Measurements from ENCODE around the gene ATP11A.

Gene ATP11A

GRCh38 chr13:112687836-112688559 lies 1.8 kb upstream of the ATP11A start:
- no peak for DNase-seq
- in situ Hi-C loops (cut with MboI; ENCODE audit: low pct_unique_long_range_greater_than_20kb, low sequenced_read_pairs) = no loop called here

DNA sequence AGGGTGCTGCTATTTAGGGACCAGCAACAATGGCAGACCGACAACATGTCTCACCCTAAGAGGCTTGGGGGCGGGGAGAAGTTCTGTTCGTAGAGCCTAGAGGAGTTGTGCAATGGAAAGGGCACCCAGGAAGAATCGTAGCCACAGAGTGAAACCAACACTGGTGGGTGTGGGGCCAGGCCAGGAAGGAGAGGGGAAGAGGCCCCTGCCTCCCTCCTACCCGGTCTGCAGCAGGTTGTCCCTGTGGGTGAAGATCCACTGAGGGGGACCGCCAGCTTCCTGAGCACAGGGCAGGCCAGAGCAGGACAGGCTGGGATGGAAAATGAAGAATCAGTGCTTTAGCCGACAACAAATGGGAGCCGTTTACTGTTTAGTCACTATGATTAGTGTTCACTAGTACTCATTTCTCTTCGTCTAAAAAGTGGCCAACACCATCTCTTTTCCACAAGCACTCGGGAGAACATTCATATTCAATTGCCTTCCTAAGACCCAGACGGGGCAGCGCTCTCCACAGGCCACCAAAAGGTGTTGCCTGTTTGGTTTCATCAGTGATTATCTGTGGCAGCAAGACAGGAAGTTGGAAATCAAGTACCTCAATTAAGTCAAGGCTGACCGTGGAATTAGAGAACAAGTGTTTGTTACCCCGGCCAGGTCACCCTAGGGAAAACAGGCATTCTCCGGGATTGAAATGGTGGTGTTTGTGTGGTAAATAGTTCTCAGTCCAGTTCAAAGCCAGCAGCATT lies 1.1 kb upstream of the ATP11A start:
- in situ Hi-C loops (cut with MboI; ENCODE audit: low pct_unique_long_range_greater_than_20kb, low sequenced_read_pairs) = no loop called here
- DNase-seq = no peak

DNA sequence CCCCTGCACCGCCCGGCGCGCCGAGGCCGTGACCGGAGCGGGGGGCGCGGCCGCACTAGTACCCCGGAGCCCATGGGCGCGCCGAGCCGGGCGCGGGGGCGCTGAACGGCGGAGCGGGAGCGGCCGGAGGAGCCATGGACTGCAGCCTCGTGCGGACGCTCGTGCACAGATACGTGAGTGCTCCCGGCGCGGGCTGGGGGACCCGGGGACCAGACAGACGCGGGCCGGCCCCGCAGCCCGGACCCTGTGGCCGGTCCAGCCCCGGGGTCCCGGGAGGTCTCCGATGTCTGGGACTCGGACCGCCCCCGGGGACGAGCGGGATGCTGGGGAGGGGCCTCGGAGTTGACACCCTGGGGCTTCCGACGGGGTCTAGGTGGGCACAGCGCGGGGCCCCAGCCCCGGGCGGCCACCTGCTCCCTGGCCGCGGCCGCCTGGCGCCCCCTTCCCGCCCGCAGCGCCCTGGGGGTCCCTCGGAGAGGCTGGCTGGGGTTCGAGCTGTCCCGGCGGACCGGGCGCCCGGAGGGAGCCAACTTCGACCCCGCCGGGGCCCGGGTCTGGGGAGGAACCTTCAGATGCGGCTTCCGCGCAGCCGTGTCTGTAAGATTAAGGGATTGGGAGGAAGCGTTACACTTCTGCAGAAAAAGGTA lies 568 bp downstream of the ATP11A start:
- DNase-seq = peak; percentile 34

GRCh38 chr13:112692104-112692503 lies 2.3 kb downstream of the ATP11A start:
- in situ Hi-C loops (cut with MboI; ENCODE audit: low pct_unique_long_range_greater_than_20kb, low sequenced_read_pairs) = no loop called here
- DNase-seq = no peak

More for the DNA sequence above, 568 bp downstream of the ATP11A start:
- in situ Hi-C loops (cut with MboI; ENCODE audit: low pct_unique_long_range_greater_than_20kb, low sequenced_read_pairs) = no loop called here

DNA sequence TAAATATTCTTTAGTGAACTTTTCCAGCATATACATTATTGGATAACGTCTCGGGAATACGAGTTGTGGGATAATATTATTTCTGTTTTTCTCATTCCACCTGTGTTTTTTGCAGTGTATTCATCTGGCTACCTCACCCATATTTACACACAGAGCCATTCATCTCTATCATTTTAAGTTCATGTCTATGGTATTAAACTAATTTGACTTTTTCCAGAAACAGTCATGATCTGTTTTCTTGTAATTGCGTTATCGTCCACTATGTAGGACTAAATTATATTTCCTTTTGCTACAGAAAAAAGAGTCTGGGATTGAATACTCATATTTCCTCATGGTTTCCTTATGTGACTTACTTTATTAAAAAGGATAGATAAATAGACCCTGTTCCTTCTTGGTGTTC lies 2.7 kb downstream of the ATP11A start:
- DNase-seq = no peak
- in situ Hi-C loops (cut with MboI; ENCODE audit: low pct_unique_long_range_greater_than_20kb, low sequenced_read_pairs) = no loop called here

DNA sequence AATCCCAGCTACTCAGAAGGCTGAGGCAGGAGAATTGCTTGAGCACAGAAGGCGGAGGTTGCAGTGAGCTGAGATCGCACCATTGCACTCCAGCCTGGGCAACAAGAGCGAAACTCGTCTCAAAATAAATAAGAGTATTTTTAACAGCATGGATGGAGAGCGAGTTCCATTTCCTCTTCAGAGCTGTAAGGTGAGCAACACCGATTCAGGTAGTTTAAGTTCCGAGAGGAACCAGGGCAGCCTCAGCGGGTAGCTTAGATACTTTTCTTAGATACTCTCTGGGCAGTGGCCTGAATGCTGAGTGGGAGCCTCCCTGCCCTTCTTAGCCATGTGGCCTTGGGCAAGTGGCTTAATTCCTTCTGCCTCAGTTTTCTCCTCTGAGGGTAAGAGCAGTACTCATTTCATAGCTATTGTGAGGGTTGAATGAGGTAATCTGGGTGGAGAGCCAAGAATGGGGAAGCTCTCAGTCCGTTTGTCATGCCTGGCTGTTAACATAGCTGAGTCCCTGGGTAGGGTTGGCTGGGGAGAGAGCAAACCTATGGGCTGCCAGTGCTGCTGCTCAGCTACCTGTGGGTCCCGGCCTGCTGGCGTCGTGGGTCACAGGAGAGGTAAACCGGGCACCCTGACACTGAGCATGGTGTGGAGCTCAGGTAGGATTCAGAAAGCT lies 4.1 kb downstream of the ATP11A start:
- in situ Hi-C loops (cut with MboI; ENCODE audit: low pct_unique_long_range_greater_than_20kb, low sequenced_read_pairs) = no loop called here
- DNase-seq = peak; percentile 64

DNA sequence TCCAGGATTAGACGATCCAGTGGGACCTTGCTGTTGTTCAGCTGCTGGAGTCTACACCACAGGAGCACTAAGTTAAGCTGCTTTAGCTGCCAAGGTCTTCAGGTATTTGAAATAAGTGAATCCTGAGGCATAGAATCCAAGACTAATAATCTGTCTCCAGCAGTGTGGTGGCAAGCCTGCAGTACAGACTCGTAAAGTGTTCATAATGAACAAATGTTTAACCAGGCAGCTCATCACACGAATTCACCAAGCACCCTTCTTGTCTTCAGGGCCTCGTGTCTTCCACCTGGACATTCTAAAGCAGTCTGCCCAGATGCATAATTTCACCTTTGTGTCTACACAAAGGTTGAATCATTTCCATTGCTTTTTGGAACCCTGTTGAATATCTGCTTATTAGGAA lies 5.3 kb downstream of the ATP11A start:
- DNase-seq = no peak
- in situ Hi-C loops (cut with MboI; ENCODE audit: low pct_unique_long_range_greater_than_20kb, low sequenced_read_pairs) = no loop called here

DNA sequence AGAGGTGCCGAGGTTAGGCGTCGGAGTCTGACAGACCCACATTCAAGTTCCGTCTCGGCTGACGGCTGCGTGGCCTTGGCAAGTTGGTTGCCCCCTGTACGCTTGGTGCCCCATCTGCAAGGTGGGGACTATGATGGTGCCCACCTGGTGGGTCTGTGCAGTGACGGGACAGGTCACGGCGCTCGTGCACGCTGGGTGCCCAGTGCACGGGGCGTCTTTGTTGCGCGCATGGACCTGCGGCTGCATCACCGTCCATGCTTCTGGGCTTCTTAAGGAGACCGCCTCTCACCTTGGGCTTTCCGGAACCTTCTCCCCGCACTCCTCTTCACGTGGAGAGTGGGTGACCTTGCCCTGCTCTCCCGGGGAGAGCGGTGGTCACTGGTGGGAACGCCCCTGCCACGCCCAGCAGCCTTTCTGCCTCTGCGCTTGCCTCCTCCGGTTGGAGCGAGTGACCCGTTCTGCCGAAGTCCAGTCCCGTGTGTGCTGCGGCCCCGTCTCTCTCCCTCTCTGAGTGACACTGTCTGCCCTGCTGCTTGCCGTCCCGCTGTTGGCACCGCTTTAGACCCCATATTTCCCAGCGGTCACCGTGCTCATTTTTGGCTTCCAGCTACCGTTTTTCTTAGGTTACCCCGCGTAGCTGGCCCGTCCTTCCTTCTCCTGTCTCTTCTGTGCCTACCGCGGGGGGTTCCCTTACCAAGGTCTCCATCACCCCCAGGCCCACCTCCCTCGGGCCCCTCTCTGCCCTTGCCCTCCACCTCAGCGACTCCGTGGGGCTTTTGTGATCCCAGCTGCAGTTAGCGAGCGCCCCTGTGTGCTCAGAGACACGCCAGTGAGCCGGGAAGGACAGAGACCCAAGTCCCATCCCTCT lies 6.4 kb downstream of the ATP11A start:
- no peak for DNase-seq
- in situ Hi-C loops (cut with MboI; ENCODE audit: low pct_unique_long_range_greater_than_20kb, low sequenced_read_pairs) = no loop called here

DNA sequence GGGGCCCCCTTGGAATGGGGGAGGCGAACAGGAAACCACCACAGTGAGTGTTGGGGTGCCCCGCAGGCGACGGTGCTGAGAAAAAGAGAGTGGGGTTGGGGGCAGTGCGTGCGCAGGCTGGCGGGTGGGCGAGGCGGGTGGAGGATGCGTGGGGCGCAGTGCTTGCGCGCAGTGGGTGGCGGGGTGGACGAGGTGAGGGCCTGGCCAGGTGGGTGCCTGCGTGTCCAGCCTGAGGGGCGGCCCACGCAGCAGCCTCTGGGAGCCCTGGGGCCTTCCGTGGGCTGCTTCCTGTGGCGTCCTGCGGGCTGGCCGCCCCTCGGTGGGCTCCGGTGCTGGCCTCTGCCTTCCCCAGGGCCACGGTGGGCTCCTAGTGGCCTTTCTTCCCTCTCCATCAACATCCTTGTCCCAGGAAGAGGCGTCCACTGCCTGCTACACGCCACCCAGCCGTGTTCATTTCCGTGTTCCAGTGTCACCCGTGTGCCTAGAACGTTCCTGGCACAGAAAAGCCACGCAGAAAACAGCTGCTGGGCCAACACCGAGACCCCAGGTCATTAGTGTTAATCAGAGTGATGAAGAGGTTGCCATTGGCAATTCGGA lies 7.1 kb downstream of the ATP11A start:
- in situ Hi-C loops (cut with MboI; ENCODE audit: low pct_unique_long_range_greater_than_20kb, low sequenced_read_pairs) = no loop called here
- DNase-seq = no peak

GRCh38 chr13:112697756-112698655 lies 8.2 kb downstream of the ATP11A start:
- in situ Hi-C loops (cut with MboI; ENCODE audit: low pct_unique_long_range_greater_than_20kb, low sequenced_read_pairs) = no loop called here
- no peak for DNase-seq

DNA sequence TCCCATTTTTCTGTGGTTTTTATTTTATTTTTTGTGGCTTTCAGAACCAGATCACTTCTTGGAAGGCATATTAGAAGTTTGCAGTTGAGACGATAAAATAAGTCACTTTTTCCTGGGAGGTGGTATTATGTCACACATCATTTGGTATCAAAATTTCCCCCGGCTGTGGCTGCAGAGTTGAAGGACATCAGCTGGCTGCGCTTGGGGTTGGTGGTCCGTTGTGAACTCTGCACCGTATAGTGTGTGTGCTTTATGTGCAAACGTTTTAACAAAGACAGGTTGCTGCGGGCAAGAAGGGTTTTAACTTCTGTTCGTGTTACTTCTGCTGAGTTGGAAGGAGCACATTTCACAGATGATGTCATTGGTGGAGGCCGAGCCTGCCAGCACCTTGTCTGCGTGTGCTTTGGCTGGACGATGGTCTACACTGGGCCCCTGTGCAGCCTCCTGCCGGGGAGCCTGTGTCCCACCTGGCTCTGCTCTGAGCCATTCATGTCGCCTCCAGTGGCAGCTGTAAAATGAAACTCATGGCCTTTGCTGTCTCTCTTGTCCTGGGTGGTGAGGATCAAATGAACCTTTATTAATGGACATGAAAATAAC lies 9.6 kb downstream of the ATP11A start:
- in situ Hi-C loops (cut with MboI; ENCODE audit: low pct_unique_long_range_greater_than_20kb, low sequenced_read_pairs) = no loop called here
- DNase-seq = no peak

DNA sequence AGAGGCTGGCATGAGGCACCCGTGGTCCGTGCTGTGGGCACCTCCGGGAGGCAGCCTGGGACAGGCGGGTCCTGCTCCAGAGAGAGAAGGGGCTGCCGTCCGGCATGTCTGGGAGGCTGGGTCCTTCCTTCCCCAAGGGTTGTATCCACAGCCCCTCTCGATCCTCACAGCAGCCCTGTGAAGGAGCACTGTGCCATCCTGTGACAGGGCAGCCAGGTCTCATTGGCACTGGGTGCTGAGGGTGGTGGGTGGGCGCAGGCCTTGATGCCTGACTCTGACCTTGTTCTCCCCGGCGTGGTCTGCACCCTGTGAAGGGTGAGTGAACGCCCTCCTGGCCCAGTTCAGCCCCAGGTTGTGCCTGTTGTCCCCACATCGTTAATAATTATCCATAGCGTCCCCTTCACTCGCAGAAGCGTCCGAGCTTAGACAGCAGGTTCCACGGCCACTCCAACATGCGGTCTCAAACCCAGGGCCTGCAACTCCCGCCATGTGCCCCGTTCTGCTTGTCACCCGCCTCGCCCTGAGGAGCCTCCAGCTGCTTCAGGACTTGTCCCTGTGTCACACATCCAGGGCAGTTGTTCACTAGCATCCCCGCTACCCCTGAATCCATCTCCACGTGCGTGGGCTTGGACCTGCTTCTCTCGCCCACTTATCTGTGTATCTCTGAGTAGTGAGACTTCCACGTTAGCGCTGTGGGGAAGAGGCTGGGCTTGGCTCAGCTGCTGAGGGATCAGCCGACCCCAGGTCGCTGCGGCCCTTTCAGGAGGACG lies 10.6 kb downstream of the ATP11A start:
- DNase-seq = no peak
- in situ Hi-C loops (cut with MboI; ENCODE audit: low pct_unique_long_range_greater_than_20kb, low sequenced_read_pairs) = no loop called here

DNA sequence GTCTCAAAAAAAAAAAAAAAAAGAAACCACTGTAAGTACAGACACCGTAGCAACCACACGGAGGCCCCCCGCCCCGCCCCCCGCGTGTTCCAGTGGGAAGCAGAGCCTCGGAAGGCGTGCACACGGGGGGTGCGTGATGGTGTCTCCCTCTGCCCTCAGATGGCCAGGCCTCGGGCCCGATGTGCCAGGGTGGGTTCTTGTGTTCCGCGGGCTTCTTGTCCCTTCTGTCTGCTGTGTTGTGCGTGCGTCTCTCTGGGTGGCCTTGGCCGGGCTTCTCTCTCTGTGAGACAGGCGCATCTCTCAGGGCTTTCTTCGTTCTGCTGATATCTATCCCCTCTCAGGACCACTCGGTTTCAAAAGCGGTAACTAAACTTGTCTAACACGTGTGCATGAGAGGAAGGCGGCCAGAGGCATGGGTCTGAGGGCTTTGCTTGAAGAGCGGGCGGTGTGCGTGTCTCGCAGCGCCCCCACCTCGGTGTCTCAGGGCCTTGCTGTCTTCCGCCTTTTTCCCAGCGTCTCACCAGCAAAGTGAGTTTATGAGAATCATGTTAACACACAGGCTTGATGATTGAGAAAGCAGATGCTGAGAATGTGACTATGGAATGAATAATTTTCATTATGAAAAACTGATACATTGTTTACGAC lies 12.6 kb downstream of the ATP11A start:
- in situ Hi-C loops (cut with MboI; ENCODE audit: low pct_unique_long_range_greater_than_20kb, low sequenced_read_pairs) = no loop called here
- DNase-seq = no peak

GRCh38 chr13:112702986-112703379 lies 13.1 kb downstream of the ATP11A start:
- DNase-seq = peak; percentile 77
- in situ Hi-C loops (cut with MboI; ENCODE audit: low pct_unique_long_range_greater_than_20kb, low sequenced_read_pairs) = no loop called here

- in situ Hi-C loops (cut with MboI; ENCODE audit: low pct_unique_long_range_greater_than_20kb, low sequenced_read_pairs) = no loop called here
Measured at GRCh38 chr13:112703449-112704284, 13.8 kb downstream of the ATP11A start.

More at GRCh38 chr13:112703449-112704284, 13.8 kb downstream of the ATP11A start:
- no peak for DNase-seq

All from KBM-7 (cell line).